ENCODE results near the gene CSNK1E.

GRCh38 chr22:38308791-38309498 lies 8.3 kb downstream of the CSNK1E start:
- no peak for TF ChIP-seq POLR2A (IDR thresholded peaks at IDR 0.05; ENCODE audit: low read depth)
- TF ChIP-seq, protein P1, sequence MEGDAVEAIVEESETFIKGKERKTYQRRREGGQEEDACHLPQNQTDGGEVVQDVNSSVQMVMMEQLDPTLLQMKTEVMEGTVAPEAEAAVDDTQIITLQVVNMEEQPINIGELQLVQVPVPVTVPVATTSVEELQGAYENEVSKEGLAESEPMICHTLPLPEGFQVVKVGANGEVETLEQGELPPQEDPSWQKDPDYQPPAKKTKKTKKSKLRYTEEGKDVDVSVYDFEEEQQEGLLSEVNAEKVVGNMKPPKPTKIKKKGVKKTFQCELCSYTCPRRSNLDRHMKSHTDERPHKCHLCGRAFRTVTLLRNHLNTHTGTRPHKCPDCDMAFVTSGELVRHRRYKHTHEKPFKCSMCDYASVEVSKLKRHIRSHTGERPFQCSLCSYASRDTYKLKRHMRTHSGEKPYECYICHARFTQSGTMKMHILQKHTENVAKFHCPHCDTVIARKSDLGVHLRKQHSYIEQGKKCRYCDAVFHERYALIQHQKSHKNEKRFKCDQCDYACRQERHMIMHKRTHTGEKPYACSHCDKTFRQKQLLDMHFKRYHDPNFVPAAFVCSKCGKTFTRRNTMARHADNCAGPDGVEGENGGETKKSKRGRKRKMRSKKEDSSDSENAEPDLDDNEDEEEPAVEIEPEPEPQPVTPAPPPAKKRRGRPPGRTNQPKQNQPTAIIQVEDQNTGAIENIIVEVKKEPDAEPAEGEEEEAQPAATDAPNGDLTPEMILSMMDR (IDR thresholded peaks at IDR 0.05), result no peak
- no peak for TF ChIP-seq POLR2AphosphoS5 (IDR thresholded peaks at IDR 0.05)

Data from esophagus muscularis mucosa (tissue), 3 donors.